ENCODE results near the gene PPM1L. TPM values are rescaled to one million over a fixed set of nuclear protein-coding genes. Genes with fewer than 3 reads are reported as not detected.

Gene PPM1L
- total RNA-seq, 1 experiment from 2014 or later: 10.6 TPM

DNA sequence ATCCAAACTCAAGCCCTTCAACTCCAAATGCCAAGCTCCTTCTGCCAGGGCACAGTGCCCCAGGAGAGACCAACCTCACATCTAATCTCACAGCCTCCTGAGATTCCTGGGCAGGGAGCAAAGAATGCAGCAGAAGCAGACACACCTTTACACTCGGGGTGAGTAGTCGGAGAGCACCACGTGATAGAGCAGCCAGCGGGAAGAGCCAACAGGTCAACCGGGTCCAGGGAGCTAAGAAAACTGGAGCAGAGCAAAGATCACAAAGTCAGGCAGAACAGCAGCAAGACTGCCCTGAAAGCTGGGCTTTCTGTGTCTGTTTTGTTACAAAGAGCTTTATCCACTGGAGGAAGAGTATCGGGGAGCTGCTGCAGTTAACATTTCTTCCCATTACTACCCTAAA is 345.0 kb downstream of the PPM1L start:
- Histone ChIP-seq H3K9me3 (ENCODE audit: low read depth, low read length, poor library complexity, severe bottlenecking) (no peaks in the 10 kb centered on the region), H3K4me1 (ENCODE audit: insufficient read depth, low read length, poor library complexity, severe bottlenecking) (no peaks in the 10 kb centered on the region), H3K4me3 (ENCODE audit: low read depth, low read length, poor library complexity, severe bottlenecking) (no peak overlapping the region), H3K36me3 (ENCODE audit: insufficient read depth, low read length, poor library complexity, severe bottlenecking) (no peaks in the 10 kb centered on the region), H3K27ac (ENCODE audit: low read depth, low read length, poor library complexity, severe bottlenecking) (no peak overlapping the region), H3K27me3 (replicated peaks; ENCODE audit: insufficient read depth, low read depth, low read length, poor library complexity) (peaks cover 16% of the 10 kb centered on the region)
- DNase-seq (ENCODE audit: low spot score): no peak
- ChIA-PET POLR2A (ENCODE audit: low non-redundant PET) (no interaction called here), CTCF (no interaction called here)
- intact Hi-C loops (cut with micrococcal nuclease; ENCODE audit: unreplicated experiment): no loop called here
- no TSS peak for BruUV-seq (replicated peaks)
- TF ChIP-seq EZH2 (IDR thresholded peaks at IDR 0.05; ENCODE audit: borderline replicate concordance, low read depth, low read length, poor library complexity, severe bottlenecking): no peak
- TF ChIP-seq, protein P1, sequence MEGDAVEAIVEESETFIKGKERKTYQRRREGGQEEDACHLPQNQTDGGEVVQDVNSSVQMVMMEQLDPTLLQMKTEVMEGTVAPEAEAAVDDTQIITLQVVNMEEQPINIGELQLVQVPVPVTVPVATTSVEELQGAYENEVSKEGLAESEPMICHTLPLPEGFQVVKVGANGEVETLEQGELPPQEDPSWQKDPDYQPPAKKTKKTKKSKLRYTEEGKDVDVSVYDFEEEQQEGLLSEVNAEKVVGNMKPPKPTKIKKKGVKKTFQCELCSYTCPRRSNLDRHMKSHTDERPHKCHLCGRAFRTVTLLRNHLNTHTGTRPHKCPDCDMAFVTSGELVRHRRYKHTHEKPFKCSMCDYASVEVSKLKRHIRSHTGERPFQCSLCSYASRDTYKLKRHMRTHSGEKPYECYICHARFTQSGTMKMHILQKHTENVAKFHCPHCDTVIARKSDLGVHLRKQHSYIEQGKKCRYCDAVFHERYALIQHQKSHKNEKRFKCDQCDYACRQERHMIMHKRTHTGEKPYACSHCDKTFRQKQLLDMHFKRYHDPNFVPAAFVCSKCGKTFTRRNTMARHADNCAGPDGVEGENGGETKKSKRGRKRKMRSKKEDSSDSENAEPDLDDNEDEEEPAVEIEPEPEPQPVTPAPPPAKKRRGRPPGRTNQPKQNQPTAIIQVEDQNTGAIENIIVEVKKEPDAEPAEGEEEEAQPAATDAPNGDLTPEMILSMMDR (conservative IDR thresholded peaks at IDR 0.05; ENCODE audit: low read depth, low read length): no peak

DNA sequence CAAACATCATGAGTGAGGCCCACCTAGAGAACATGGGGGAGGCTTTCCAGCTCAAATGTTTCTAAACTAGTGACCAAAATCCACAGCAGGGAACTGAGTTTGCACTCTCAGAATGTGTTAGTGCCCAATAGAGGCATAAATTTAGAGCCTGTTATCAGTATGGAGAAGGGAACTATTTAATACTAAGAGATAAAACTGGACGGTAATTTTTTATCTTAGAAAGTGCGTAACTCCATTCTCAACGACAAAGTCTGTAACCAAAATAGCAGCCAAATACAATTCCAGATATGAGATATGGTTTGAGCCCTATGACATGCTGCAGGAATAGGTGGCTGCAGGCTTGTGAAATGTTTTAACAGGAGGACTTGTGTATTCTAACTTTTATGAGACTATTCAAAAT is 345.6 kb downstream of the PPM1L start:
- Histone ChIP-seq H3K4me1 (ENCODE audit: insufficient read depth, low read length, poor library complexity, severe bottlenecking) (no peaks in the 10 kb centered on the region), H3K27ac (ENCODE audit: low read depth, low read length, poor library complexity, severe bottlenecking) (no peak overlapping the region), H3K9me3 (ENCODE audit: low read depth, low read length, poor library complexity, severe bottlenecking) (no peaks in the 10 kb centered on the region), H3K27me3 (replicated peaks; ENCODE audit: insufficient read depth, low read depth, low read length, poor library complexity) (peaks cover 16% of the 10 kb centered on the region), H3K36me3 (ENCODE audit: insufficient read depth, low read length, poor library complexity, severe bottlenecking) (no peaks in the 10 kb centered on the region), H3K4me3 (ENCODE audit: low read depth, low read length, poor library complexity, severe bottlenecking) (no peak overlapping the region)
- intact Hi-C loops (cut with micrococcal nuclease; ENCODE audit: unreplicated experiment): no loop called here
- POLR2A ChIA-PET (ENCODE audit: low non-redundant PET): no interaction called here
- BruUV-seq (replicated peaks): no TSS peak
- no peak for DNase-seq (ENCODE audit: low spot score)
- no peak for TF ChIP-seq EZH2 (IDR thresholded peaks at IDR 0.05; ENCODE audit: borderline replicate concordance, low read depth, low read length, poor library complexity, severe bottlenecking)
- TF ChIP-seq, protein P1 (conservative IDR thresholded peaks at IDR 0.05; ENCODE audit: low read depth, low read length): no peak
- CTCF ChIA-PET: no interaction called here

DNA sequence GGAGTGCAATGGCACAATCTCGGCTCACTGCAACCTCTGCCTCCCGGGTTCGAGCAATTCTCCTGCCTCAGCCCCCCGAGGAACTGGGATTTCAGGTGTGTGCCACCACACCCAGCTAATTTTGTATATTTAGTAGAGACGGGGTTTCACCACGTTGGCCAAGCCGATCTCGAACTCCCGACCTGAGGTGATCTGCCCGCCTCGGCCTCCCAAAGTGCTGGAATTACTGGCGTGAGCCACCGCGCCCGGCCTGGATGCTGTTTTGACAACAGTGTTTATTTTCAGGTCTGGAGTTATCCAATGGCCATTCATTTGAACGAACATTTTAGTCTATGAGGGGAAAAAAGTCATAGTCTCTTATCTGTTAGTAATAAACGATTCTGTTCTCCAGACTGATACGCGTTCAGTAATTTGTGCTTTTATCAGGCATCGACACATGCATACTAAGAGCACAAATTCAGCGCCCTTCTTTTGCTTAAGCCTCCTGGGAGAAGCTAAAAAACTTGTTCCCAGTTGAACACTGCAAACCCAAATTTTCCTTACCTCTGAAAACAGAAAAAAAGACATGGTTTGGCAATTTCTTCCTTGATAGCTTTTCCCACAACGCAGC is 347.9 kb downstream of the PPM1L start:
- Histone ChIP-seq H3K4me3 (ENCODE audit: low read depth, low read length, poor library complexity, severe bottlenecking) (no peak overlapping the region), H3K36me3 (ENCODE audit: insufficient read depth, low read length, poor library complexity, severe bottlenecking) (no peaks in the 10 kb centered on the region), H3K27me3 (replicated peaks; ENCODE audit: insufficient read depth, low read depth, low read length, poor library complexity) (peaks cover 16% of the 10 kb centered on the region), H3K9me3 (ENCODE audit: low read depth, low read length, poor library complexity, severe bottlenecking) (no peaks in the 10 kb centered on the region), H3K4me1 (ENCODE audit: insufficient read depth, low read length, poor library complexity, severe bottlenecking) (no peaks in the 10 kb centered on the region), H3K27ac (ENCODE audit: low read depth, low read length, poor library complexity, severe bottlenecking) (no peak overlapping the region)
- TF ChIP-seq, protein P1 (conservative IDR thresholded peaks at IDR 0.05; ENCODE audit: low read depth, low read length): no peak
- TF ChIP-seq EZH2 (IDR thresholded peaks at IDR 0.05; ENCODE audit: borderline replicate concordance, low read depth, low read length, poor library complexity, severe bottlenecking): no peak
- ChIA-PET POLR2A (ENCODE audit: low non-redundant PET) (no interaction called here), CTCF (no interaction called here)
- DNase-seq (ENCODE audit: low spot score): no peak
- intact Hi-C loops (cut with micrococcal nuclease; ENCODE audit: unreplicated experiment): no loop called here
- no TSS peak for BruUV-seq (replicated peaks)
